ENCODE measurements around the gene ZBTB1. TPM values are rescaled to one million over a fixed set of nuclear protein-coding genes. Genes with fewer than 3 reads are reported as not detected.

The ZBTB1 gene
- total RNA-seq, 1 experiment from 2014 or later: 29.4 TPM

DNA sequence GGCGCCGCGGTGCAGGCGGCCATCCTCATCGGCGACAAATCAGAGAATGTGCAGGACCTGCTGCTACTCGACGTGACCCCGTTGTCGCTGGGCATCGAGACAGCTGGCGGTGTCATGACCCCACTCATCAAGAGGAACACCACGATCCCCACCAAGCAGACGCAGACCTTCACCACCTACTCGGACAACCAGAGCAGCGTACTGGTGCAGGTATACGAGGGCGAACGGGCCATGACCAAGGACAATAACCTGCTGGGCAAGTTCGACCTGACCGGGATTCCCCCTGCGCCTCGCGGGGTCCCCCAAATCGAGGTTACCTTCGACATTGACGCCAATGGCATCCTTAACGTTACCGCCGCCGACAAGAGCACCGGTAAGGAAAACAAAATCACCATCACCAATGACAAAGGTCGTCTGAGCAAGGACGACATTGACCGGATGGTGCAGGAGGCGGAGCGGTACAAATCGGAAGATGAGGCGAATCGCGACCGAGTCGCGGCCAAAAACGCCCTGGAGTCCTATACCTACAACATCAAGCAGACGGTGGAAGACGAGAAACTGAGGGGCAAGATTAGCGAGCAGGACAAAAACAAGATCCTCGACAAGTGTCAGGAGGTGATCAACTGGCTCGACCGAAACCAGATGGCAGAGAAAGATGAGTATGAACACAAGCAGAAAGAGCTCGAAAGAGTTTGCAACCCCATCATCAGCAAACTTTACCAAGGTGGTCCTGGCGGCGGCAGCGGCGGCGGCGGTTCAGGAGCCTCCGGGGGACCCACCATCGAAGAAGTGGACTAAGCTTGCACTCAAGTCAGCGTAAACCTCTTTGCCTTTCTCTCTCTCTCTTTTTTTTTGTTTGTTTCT is 37.6 kb downstream of the ZBTB1 start:
- H3K9me3 Mint-ChIP-seq (ENCODE audit: low read depth, unreplicated experiment): no peaks in the 10 kb centered on the region
- intact Hi-C loops (cut with micrococcal nuclease; ENCODE audit: unreplicated experiment): loop anchor here (5.0 to 10.0 kb wide), 2 partner anchors 220 to 343 kb away; no protein-coding TSS in a partner anchor
- no peaks in the 10 kb centered on the region for H3K27me3 Mint-ChIP-seq (ENCODE audit: unreplicated experiment)
- H3K27ac Mint-ChIP-seq (ENCODE audit: unreplicated experiment): no peak overlapping the region
- no TSS peak for BruUV-seq (replicated peaks)
- H3K4me3 Mint-ChIP-seq (ENCODE audit: low read depth, unreplicated experiment): peak overlapping the region; percentile 72
- H3K4me1 Mint-ChIP-seq (ENCODE audit: low read depth, unreplicated experiment): peaks cover 9% of the 10 kb centered on the region
- TF ChIP-seq CTCF (IDR thresholded peaks at IDR 0.05; ENCODE audit: unreplicated experiment): no peak
- CTCF ChIA-PET: no interaction called here
- peaks cover 28% of the 10 kb centered on the region for H3K36me3 Mint-ChIP-seq (ENCODE audit: insufficient read depth, unreplicated experiment)
- no peak for DNase-seq

DNA sequence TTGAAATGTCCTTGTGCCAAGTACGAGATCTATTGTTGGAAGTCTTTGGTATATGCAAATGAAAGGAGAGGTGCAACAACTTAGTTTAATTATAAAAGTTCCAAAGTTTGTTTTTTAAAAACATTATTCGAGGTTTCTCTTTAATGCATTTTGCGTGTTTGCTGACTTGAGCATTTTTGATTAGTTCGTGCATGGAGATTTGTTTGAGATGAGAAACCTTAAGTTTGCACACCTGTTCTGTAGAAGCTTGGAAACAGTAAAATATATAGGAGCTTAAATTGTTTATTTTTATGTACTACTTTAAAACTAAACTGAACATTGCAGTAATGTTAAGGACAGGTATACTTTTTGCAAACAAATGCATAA is 38.2 kb downstream of the ZBTB1 start:
- no peaks in the 10 kb centered on the region for H3K27me3 Mint-ChIP-seq (ENCODE audit: unreplicated experiment)
- DNase-seq: no peak
- BruUV-seq (replicated peaks): no TSS peak
- peaks cover 28% of the 10 kb centered on the region for H3K36me3 Mint-ChIP-seq (ENCODE audit: insufficient read depth, unreplicated experiment)
- peaks cover 9% of the 10 kb centered on the region for H3K4me1 Mint-ChIP-seq (ENCODE audit: low read depth, unreplicated experiment)
- no peaks in the 10 kb centered on the region for H3K9me3 Mint-ChIP-seq (ENCODE audit: low read depth, unreplicated experiment)
- CTCF ChIA-PET: no interaction called here
- intact Hi-C loops (cut with micrococcal nuclease; ENCODE audit: unreplicated experiment): loop anchor here (5.0 to 10.0 kb wide), 2 partner anchors 219 to 342 kb away; no protein-coding TSS in a partner anchor
- no peak overlapping the region for H3K27ac Mint-ChIP-seq (ENCODE audit: unreplicated experiment)
- TF ChIP-seq CTCF (IDR thresholded peaks at IDR 0.05; ENCODE audit: unreplicated experiment): no peak
- peak overlapping the region; percentile 72 for H3K4me3 Mint-ChIP-seq (ENCODE audit: low read depth, unreplicated experiment)

DNA sequence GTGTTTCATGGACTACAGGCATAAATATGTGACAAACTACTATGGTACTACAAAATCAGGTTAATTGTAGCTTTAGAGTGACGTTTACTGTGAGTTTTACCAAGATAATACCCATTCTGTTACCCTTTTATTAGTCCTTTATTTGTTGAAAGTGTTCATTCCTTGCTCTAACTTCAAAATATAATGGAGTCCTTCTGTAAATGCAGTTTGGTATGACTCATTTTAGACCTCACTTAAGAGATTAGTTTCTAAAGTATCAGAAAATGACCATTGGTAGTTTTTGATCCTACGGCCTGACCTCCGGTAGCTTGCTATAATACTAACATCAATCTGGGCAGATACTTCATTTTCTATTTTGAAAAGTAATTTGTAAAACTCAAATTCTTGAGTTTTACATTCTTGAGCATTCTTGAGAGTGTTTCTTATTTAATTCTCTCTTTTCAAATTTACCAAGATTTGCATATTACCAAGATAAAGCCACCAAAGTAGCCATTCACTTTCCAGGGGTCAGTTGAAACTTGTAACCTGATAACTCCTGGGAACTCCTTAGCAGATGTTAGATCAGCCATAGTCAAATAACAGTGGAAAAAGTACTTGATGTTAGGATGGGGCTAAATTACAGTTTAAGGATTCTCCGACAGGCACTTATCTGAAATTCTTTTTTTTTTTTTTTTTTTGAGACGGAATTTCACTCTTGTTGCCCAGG is 40.2 kb downstream of the ZBTB1 start:
- CTCF ChIA-PET: interaction anchor here (0.7 kb wide), 1 partner anchor 442 kb away, joined by 3 read pairs; the partner anchor contains the start of gene FNTB
- no peak for TF ChIP-seq CTCF (IDR thresholded peaks at IDR 0.05; ENCODE audit: unreplicated experiment)
- Mint-ChIP-seq H3K27ac (ENCODE audit: unreplicated experiment) (no peak overlapping the region), H3K27me3 (ENCODE audit: unreplicated experiment) (no peaks in the 10 kb centered on the region), H3K9me3 (ENCODE audit: low read depth, unreplicated experiment) (no peaks in the 10 kb centered on the region), H3K4me3 (ENCODE audit: low read depth, unreplicated experiment) (no peak overlapping the region), H3K36me3 (ENCODE audit: insufficient read depth, unreplicated experiment) (peaks cover 16% of the 10 kb centered on the region), H3K4me1 (ENCODE audit: low read depth, unreplicated experiment) (peaks cover 9% of the 10 kb centered on the region)
- no peak for DNase-seq
- no TSS peak for BruUV-seq (replicated peaks)
- intact Hi-C loops (cut with micrococcal nuclease; ENCODE audit: unreplicated experiment): loop anchor here (5.0 to 10.0 kb wide), 2 partner anchors 218 to 340 kb away; no protein-coding TSS in a partner anchor

GRCh38 chr14:64549016-64549415 is 44.4 kb downstream of the ZBTB1 start:
- CTCF ChIA-PET: no interaction called here
- no peak for TF ChIP-seq CTCF (IDR thresholded peaks at IDR 0.05; ENCODE audit: unreplicated experiment)
- Mint-ChIP-seq H3K4me1 (ENCODE audit: low read depth, unreplicated experiment) (no peaks in the 10 kb centered on the region), H3K9me3 (ENCODE audit: low read depth, unreplicated experiment) (no peaks in the 10 kb centered on the region), H3K4me3 (ENCODE audit: low read depth, unreplicated experiment) (peak overlapping the region; percentile 52), H3K36me3 (ENCODE audit: insufficient read depth, unreplicated experiment) (no peaks in the 10 kb centered on the region), H3K27ac (ENCODE audit: unreplicated experiment) (no peak overlapping the region), H3K27me3 (ENCODE audit: unreplicated experiment) (peaks cover 39% of the 10 kb centered on the region)
- DNase-seq: no peak
- intact Hi-C loops (cut with micrococcal nuclease; ENCODE audit: unreplicated experiment): loop anchor here (10.0 kb wide), 1 partner anchor 336 kb away; no protein-coding TSS in a partner anchor
- no TSS peak for BruUV-seq (replicated peaks)

Data from Calu3 (cell line).